ENCODE data around the gene FOSB. TPM values are rescaled to one million over a fixed set of nuclear protein-coding genes. Genes with fewer than 3 reads are reported as not detected.

The FOSB gene
- total RNA-seq, 1 donor from 2014 or later, result 13.3 TPM

GRCh38 chr19:45483033-45483432 is 15.2 kb downstream of the FOSB start:
- H3K27ac Mint-ChIP-seq (ENCODE audit: unreplicated experiment), result no peak overlapping the region
- Histone ChIP-seq H2AFZ (ENCODE audit: low read depth, low read length) (no peak overlapping the region), H3K9ac (ENCODE audit: low read length) (no peak overlapping the region), H3K36me3 (ENCODE audit: insufficient read depth, low read length) (no peaks in the 10 kb centered on the region), H3K9me3 (ENCODE audit: insufficient read depth, low read depth, low read length) (no peaks in the 10 kb centered on the region), H3K27ac (ENCODE audit: low read depth, low read length) (no peak overlapping the region), H3K4me1 (ENCODE audit: insufficient read depth, low read length) (peaks cover under 1% of the 10 kb centered on the region), H3K4me3 (ENCODE audit: insufficient read depth, low read depth, low read length) (no peak overlapping the region), H3K27me3 (ENCODE audit: insufficient read depth, low read length) (no peaks in the 10 kb centered on the region), H4K20me1 (ENCODE audit: insufficient read depth, low read length) (no peaks in the 10 kb centered on the region), H3K79me2 (ENCODE audit: insufficient read depth, low read length) (no peaks in the 10 kb centered on the region), H3K4me2 (ENCODE audit: low read length) (no peak overlapping the region)
- H3K36me3 Mint-ChIP-seq (ENCODE audit: low read depth, unreplicated experiment), result peaks cover under 1% of the 10 kb centered on the region
- no peak for DNase-seq (ENCODE audit: low read depth)
- no peak overlapping the region for H3K4me3 Mint-ChIP-seq (ENCODE audit: unreplicated experiment)
- H3K9me3 Mint-ChIP-seq (ENCODE audit: unreplicated experiment), result no peaks in the 10 kb centered on the region
- FAIRE-seq, result no peak
- TF ChIP-seq, protein P1, sequence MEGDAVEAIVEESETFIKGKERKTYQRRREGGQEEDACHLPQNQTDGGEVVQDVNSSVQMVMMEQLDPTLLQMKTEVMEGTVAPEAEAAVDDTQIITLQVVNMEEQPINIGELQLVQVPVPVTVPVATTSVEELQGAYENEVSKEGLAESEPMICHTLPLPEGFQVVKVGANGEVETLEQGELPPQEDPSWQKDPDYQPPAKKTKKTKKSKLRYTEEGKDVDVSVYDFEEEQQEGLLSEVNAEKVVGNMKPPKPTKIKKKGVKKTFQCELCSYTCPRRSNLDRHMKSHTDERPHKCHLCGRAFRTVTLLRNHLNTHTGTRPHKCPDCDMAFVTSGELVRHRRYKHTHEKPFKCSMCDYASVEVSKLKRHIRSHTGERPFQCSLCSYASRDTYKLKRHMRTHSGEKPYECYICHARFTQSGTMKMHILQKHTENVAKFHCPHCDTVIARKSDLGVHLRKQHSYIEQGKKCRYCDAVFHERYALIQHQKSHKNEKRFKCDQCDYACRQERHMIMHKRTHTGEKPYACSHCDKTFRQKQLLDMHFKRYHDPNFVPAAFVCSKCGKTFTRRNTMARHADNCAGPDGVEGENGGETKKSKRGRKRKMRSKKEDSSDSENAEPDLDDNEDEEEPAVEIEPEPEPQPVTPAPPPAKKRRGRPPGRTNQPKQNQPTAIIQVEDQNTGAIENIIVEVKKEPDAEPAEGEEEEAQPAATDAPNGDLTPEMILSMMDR (IDR thresholded peaks at IDR 0.05; ENCODE audit: insufficient read depth, low read depth, low read length), result no peak
- TF ChIP-seq EZH2 (IDR thresholded peaks at IDR 0.05; ENCODE audit: insufficient read depth, low read length), result no peak
- H3K4me1 Mint-ChIP-seq (ENCODE audit: low read depth, unreplicated experiment), result peaks cover 1% of the 10 kb centered on the region
- H3K27me3 Mint-ChIP-seq (ENCODE audit: low read depth, unreplicated experiment), result no peaks in the 10 kb centered on the region

- Histone ChIP-seq H3K4me2 (ENCODE audit: low read length) (no peak overlapping the region), H3K79me2 (ENCODE audit: insufficient read depth, low read length) (no peaks in the 10 kb centered on the region), H3K4me3 (ENCODE audit: insufficient read depth, low read depth, low read length) (no peak overlapping the region), H3K27ac (ENCODE audit: low read depth, low read length) (no peak overlapping the region), H3K27me3 (ENCODE audit: insufficient read depth, low read length) (no peaks in the 10 kb centered on the region), H3K9me3 (ENCODE audit: insufficient read depth, low read depth, low read length) (no peaks in the 10 kb centered on the region), H2AFZ (ENCODE audit: low read depth, low read length) (no peak overlapping the region), H3K36me3 (ENCODE audit: insufficient read depth, low read length) (no peaks in the 10 kb centered on the region), H3K9ac (ENCODE audit: low read length) (no peak overlapping the region), H3K4me1 (ENCODE audit: insufficient read depth, low read length) (no peaks in the 10 kb centered on the region), H4K20me1 (ENCODE audit: insufficient read depth, low read length) (no peaks in the 10 kb centered on the region)
- TF ChIP-seq EZH2 (IDR thresholded peaks at IDR 0.05; ENCODE audit: insufficient read depth, low read length), result no peak
- TF ChIP-seq, protein P1 (IDR thresholded peaks at IDR 0.05; ENCODE audit: insufficient read depth, low read depth, low read length), result no peak
- H3K27ac Mint-ChIP-seq (ENCODE audit: unreplicated experiment), result no peak overlapping the region
- H3K4me3 Mint-ChIP-seq (ENCODE audit: unreplicated experiment), result no peak overlapping the region
- no peak for DNase-seq (ENCODE audit: low read depth)
- H3K4me1 Mint-ChIP-seq (ENCODE audit: low read depth, unreplicated experiment), result no peaks in the 10 kb centered on the region
- H3K36me3 Mint-ChIP-seq (ENCODE audit: low read depth, unreplicated experiment), result peaks cover 5% of the 10 kb centered on the region
- H3K27me3 Mint-ChIP-seq (ENCODE audit: low read depth, unreplicated experiment), result no peaks in the 10 kb centered on the region
- FAIRE-seq, result no peak
- H3K9me3 Mint-ChIP-seq (ENCODE audit: unreplicated experiment), result no peaks in the 10 kb centered on the region
Measured at GRCh38 chr19:45484273-45484945, 16.6 kb downstream of the FOSB start.
